Activated CD4-positive, alpha-beta T cell treated with anti-CD3 and anti-CD28 coated beads, Interleukin-2, amount 10 ng/mL, durations not matched to agents 24 days and 14 days (primary cell): ENCODE data around the gene BMP8B. TPM values are rescaled to one million over a fixed set of nuclear protein-coding genes. Genes with fewer than 3 reads are reported as not detected.
A peak's percentile ranks its signal among the peaks of the same experiment; 100 is the strongest.
"Not testable (repeated sequence)": the region's sequence is repeated elsewhere in the genome, so short reads cannot be mapped to it uniquely, and the experiment has no call there.

Source experiments
- DNase-seq: peaks from one replicate; pipeline ENCODE4 v3.0.0; 2022
- H3K27ac Mint-ChIP-seq: one replicate; pipeline ENCODE4 v1.8.0; 2022; ENCODE audit warnings: mild to moderate bottlenecking, mixed read lengths
- H3K27me3 Mint-ChIP-seq: one replicate; pipeline ENCODE4 v1.8.0; 2022; ENCODE audit warnings: mixed read lengths
- H3K36me3 Mint-ChIP-seq: one replicate; pipeline ENCODE4 v1.8.0; 2022; ENCODE audit warnings: low read depth, mild to moderate bottlenecking, mixed read lengths
- H3K4me1 Mint-ChIP-seq: one replicate; pipeline ENCODE4 v1.8.0; 2021; ENCODE audit warnings: mixed read lengths
- H3K4me3 Mint-ChIP-seq: one replicate; pipeline ENCODE4 v1.8.0; 2022; ENCODE audit warnings: mild to moderate bottlenecking, moderate library complexity, mixed read lengths
- H3K9me3 Mint-ChIP-seq: one replicate; pipeline ENCODE4 v1.8.0; 2021; ENCODE audit warnings: mixed read lengths
- intact Hi-C: fragments of 100-400 bp; cut with micrococcal nuclease; formaldehyde crosslinking; loops from one replicate; pipeline ENCODE4 v1.15.1; 2023
- total RNA-seq: library from RNA; stranded (reverse); gene quantifications from 2 replicates; pipeline ENCODE4 v1.2.3, GENCODE V29; 2022

The BMP8B gene
- total RNA-seq, 1 donor from 2014 or later, result 0.37 TPM

DNA sequence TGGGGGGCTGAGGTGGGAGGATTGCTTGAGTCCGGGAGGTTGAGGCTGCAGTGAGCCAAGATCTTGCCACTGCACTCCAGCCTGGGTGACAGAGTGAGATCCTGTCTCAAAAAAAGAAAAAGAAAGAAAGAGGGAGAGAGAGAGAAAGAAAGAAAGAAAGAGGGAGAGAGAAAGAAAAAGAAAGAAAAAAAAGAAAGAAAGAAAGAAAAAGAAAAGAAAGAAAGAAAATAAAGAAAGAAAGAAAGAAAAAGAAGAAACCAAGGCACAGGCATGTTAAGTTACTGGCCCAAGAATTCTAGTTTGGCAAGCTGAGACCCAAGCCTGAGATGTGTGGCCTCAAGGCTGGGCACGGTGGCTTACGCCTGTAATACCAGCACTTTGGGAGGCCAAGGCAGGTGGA, 34.8 kb upstream of the BMP8B start:
- H3K4me3 Mint-ChIP-seq, H3K27ac Mint-ChIP-seq, H3K4me1 Mint-ChIP-seq, DNase-seq, H3K9me3 Mint-ChIP-seq, intact Hi-C loops, H3K36me3 Mint-ChIP-seq: not testable (repeated sequence)
- peaks cover 10% of the 10 kb centered on the region for H3K27me3 Mint-ChIP-seq

DNA sequence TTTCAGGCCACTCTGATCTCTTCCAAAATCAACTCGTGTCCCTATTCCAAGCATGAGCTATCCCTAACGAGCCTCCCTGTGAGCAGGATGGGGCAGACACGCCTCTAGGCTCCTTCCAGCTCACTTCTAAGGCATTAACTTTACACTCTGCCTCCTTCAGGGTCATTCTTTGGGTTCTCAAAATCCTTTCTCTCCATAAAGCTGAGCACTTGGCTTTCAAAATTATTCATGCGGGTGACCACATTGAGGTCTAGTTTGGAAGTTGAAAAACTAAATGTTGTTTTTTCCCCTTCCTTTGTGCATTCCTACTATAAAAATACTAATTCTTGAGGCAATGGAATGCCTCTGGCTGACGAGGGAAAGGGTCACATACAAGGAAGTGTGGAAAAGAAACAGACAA, 33.5 kb upstream of the BMP8B start:
- intact Hi-C loops, result no loop called here
- H3K36me3 Mint-ChIP-seq, result no peaks in the 10 kb centered on the region
- H3K4me3 Mint-ChIP-seq, result no peak overlapping the region
- H3K27ac Mint-ChIP-seq, result no peak overlapping the region
- H3K27me3 Mint-ChIP-seq, result peaks cover 9% of the 10 kb centered on the region
- DNase-seq, result no peak
- no peaks in the 10 kb centered on the region for H3K9me3 Mint-ChIP-seq
- H3K4me1 Mint-ChIP-seq, result peaks cover 5% of the 10 kb centered on the region

DNA sequence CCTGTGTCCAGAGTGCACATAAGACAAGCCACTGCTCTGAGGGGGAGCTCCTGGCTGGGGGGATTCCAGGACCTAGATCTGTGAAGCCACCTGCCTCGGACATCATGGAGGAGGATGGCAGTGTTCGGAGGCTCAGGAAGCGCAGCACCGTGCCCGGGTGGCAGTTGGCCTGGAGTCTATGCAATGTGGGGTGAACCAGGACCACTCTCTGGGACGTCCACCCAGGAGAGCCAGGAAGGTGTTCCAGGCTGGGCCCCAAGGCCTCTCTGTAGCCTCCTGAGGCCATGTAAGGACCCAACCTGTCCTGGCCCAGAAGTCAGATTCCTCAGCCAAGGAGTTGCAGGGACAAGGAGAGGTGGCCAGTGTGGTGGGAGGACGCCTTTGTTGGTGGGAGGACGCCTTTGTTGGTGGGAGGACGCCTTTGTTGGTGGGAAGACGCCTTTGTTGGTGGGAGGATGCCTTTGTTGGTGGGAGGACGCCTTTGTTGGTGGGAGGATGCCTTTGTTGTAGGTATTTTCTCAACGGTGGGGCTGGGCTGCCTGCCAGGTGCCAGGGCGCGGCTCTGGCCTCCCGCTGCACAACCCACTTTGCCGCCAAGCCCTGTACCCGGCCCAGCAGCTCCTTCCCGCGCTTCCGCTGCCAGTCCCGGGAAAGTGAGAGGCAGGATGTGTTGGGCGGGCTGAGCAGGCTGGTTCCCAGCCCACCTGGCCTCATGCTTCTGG, 30.6 kb upstream of the BMP8B start:
- DNase-seq, result no peak
- H3K4me1 Mint-ChIP-seq, result peaks cover 13% of the 10 kb centered on the region
- H3K4me3 Mint-ChIP-seq, result no peak overlapping the region
- no peak overlapping the region for H3K27ac Mint-ChIP-seq
- no peaks in the 10 kb centered on the region for H3K9me3 Mint-ChIP-seq
- H3K27me3 Mint-ChIP-seq, result peaks cover 16% of the 10 kb centered on the region
- no peaks in the 10 kb centered on the region for H3K36me3 Mint-ChIP-seq
- intact Hi-C loops, result loop anchor here (5.0 kb wide), 1 partner anchor 98 kb away; no protein-coding TSS in a partner anchor

DNA sequence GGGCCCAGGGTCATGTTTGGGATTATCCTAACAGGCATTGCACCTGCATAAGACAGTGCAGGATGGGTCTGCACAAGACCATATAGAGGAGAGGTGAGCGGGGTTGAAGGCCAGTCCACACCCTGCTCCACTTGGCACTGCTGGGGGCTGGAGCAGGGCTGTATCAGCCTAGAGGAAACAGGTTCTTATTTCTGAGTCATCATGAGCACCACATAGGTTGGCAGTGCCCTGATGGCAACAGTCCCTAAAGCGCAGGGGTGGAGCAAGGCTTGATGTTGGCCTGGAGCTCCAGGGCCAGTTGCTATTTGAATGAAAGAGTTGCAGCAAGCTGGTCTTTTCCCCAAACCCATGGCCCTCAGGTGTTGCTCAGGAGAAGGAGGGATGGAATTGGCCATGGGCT, 29.8 kb upstream of the BMP8B start:
- H3K4me1 Mint-ChIP-seq, result peaks cover 13% of the 10 kb centered on the region
- intact Hi-C loops, result loop anchor here (5.0 kb wide), 1 partner anchor 99 kb away; no protein-coding TSS in a partner anchor

DNA sequence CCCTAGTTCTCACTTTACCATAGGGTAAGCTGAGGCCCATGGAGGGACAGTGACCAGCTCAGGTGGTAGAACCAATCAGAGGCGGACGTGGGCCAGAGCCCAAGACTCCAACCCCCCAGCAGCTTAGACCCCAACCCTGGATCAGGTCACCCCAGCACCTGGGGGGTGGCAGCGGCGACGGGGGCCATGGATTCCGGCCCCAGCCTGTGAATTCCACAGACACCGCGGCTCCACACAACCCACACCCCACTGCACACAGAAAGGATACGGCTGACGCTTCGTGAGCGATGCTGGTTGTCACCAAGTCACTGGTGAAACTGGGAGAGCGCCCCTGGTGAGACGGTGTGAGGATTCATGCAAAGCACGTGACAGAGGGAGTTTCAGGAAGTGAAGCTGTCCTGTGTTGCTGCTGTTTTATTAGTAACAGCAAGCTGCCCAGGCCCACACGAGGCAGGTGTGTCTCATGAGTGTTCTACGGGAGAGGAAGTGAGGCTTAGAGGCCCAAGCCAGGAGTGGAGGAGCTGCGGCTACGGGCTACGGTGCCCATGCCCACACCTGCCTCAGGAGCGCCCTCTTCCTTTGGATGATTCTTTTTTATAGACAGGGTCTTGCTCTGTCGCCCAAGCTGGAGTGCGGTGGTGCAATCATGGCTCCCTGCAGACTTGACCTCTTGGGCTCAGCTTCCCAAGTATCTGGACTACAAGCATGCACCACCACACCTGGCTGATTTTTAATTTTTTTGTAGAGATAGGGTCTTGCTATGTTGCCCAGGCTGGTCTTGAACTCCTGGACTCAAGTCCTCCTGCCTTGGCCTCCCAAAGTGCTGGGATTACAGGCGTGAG, 28.6 kb upstream of the BMP8B start:
- Mint-ChIP-seq H3K27me3 (peaks cover 14% of the 10 kb centered on the region), H3K4me1 (peaks cover 13% of the 10 kb centered on the region), H3K27ac (peak overlapping the region; percentile 52), H3K4me3 (peak overlapping the region; percentile 51)
- intact Hi-C loops, result loop anchor here (1.0 to 5.0 kb wide), 3 partner anchors 85 to 155 kb away; no protein-coding TSS in a partner anchor
- DNase-seq, result peak; percentile 82
- H3K9me3 Mint-ChIP-seq, H3K36me3 Mint-ChIP-seq: not testable (repeated sequence)

More for the DNA sequence above, 29.8 kb upstream of the BMP8B start:
- DNase-seq, result no peak
- no peaks in the 10 kb centered on the region for H3K36me3 Mint-ChIP-seq
- peaks cover 16% of the 10 kb centered on the region for H3K27me3 Mint-ChIP-seq
- no peak overlapping the region for H3K27ac Mint-ChIP-seq
- no peaks in the 10 kb centered on the region for H3K9me3 Mint-ChIP-seq
- no peak overlapping the region for H3K4me3 Mint-ChIP-seq

DNA sequence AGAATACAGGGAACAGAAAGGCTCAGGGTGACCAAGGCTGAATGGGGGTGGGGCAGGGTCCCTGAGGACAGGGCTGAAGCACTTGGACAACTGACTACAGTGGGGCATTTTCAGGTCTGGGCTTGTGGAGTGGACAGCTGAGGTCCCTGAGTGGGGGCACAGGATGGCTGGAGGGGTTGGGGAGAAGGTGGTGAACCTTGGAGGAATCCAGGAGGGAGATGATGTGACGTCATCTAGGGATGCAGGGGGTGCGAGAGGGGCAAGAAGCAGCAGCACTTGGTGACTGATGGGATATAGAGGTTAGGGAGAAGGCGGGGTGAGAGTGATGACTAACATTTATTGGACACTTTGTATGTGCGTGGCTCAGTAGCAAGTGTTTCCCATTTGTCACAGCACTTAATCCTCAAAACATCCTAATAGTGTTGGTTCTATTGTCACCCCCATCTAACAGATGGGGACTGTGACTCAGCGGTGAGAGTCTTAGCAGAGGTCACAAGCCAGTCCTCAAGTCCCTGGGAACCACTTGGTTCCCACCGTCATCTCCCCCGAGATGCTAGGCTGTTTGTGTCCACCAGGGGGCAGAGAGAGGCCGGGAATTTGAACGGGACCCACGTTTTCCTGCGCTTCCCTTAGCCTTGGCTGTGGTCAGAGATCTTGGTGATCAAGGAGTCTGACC, 27.9 kb upstream of the BMP8B start:
- DNase-seq, result peak; percentile 91
- H3K9me3 Mint-ChIP-seq, result no peaks in the 10 kb centered on the region
- H3K4me3 Mint-ChIP-seq, result no peak overlapping the region
- H3K27me3 Mint-ChIP-seq, result peaks cover 10% of the 10 kb centered on the region
- H3K27ac Mint-ChIP-seq, result no peak overlapping the region
- no peaks in the 10 kb centered on the region for H3K36me3 Mint-ChIP-seq
- intact Hi-C loops, result loop anchor here (1.0 to 5.0 kb wide), 3 partner anchors 86 to 156 kb away; no protein-coding TSS in a partner anchor
- H3K4me1 Mint-ChIP-seq, result peaks cover 13% of the 10 kb centered on the region

DNA sequence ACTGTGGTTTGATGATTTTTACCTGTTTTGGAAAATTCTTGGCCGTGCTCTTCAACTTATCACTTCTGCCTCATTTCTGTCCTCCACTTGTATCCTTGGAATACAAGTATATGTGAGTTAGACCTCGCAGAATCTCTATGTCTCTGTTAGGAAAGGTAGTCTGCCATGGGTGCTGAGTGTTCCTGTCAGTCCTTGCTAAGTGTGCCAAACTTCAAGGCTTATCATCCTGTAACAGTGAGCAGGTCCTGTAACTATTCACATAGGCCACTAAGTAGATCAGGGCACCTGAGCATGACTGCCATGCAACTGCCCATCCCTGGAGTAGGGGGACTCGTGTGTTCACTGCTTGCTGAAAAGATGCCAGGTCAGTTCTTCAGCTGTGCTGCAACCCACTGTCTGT, 24.2 kb upstream of the BMP8B start:
- H3K9me3 Mint-ChIP-seq, result no peaks in the 10 kb centered on the region
- intact Hi-C loops, result no loop called here
- H3K36me3 Mint-ChIP-seq, result no peaks in the 10 kb centered on the region
- no peak for DNase-seq
- peaks cover 13% of the 10 kb centered on the region for H3K4me1 Mint-ChIP-seq
- no peak overlapping the region for H3K4me3 Mint-ChIP-seq
- peaks cover 9% of the 10 kb centered on the region for H3K27me3 Mint-ChIP-seq
- no peak overlapping the region for H3K27ac Mint-ChIP-seq

DNA sequence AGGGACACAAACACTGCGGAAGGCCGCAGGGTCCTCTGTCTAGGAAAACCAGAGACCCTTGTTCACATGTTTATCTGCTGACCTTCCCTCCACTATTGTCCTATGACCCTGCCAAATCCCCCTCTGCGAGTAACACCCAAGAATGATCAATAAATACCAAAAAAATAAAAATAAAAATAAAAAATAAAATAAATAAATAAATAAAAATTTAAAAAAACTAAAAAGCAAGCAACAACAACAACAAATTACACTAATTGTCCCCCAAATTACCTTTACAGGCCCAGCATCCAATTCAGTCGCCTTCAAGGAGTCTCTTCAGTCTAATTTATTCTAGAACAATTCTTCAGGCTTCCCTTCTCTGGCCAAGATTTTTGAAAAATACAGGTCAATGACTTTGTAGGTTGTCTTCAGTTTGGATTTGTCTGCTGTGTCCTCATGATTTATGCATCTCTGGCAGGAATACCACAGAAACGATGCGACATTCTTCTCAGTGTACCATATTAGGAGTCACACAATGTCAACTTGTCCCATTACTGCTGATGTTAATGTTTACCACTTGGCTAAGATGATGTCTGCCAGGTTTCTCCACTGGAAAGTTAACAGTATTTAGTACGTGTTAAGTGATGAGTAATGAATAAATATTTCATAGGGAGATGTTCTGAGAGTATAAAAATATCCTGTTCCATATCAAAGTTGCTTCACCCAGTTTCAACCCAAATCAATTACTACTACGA, 20.3 kb upstream of the BMP8B start:
- Mint-ChIP-seq H3K27ac (no peak overlapping the region), H3K27me3 (peaks cover 8% of the 10 kb centered on the region), H3K9me3 (no peaks in the 10 kb centered on the region), H3K4me3 (no peak overlapping the region), H3K4me1 (peaks cover 2% of the 10 kb centered on the region), H3K36me3 (no peaks in the 10 kb centered on the region)
- intact Hi-C loops, result no loop called here
- no peak for DNase-seq

DNA sequence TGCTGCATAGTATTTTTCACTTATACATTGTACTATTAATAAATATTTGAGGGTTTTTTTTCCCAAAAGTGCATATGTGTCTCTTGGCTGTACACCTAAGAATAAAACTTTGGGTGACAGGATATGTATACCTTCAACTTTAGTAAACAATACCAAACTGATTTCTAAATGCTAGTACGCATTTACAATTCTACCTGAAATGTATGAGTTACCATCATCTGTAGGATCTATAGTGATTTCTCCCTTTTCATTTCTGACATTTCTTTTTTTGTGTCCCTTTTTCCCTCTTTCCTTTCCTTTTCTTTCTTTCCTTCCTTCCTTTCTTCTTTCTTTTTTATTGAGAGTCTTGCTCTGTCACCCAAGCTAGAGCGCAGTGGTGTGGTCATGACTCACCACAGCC, 16.7 kb upstream of the BMP8B start:
- DNase-seq, result no peak
- Mint-ChIP-seq H3K4me1 (peaks cover 2% of the 10 kb centered on the region), H3K4me3 (no peak overlapping the region), H3K36me3 (no peaks in the 10 kb centered on the region), H3K27ac (no peak overlapping the region), H3K27me3 (peaks cover 8% of the 10 kb centered on the region), H3K9me3 (no peaks in the 10 kb centered on the region)
- intact Hi-C loops, result no loop called here

DNA sequence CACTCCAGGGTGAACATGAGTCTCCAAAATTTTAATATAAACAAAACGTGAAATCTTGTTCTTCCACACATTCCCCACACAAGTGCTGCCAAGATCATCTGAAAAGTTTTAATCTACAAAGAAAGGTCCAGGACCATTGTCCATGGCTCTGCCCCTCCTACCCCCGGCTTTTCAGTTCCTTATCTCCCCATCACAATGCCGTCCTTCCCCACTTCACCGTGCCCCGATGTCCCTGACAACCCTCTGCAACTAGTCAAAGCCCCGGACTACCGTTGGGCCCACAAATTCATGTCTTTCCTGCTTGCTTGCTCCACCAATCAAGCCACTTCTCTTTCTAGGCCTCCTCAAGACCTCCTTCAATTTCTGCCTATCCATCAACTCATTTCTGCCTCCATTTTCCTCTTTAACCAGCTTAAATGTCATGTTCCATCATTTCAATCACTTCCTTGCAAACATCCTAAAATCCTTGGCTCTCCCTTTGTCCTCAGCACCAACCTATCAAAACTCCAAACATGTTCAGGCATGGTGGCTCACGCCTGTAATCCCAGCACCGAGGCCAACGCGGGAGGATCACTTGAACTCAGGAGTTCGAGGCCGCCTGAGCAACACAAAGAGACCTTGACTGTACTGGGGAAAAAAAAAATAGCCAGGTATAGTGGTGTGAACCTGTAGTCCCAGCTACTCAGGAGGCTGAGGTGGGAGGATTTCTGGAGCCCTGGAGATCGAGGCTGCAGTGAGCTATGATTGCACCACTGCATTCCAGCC, 14.0 kb upstream of the BMP8B start:
- H3K9me3 Mint-ChIP-seq, result no peaks in the 10 kb centered on the region
- H3K27me3 Mint-ChIP-seq, result peaks cover 11% of the 10 kb centered on the region
- intact Hi-C loops, result no loop called here
- peaks cover 11% of the 10 kb centered on the region for H3K4me1 Mint-ChIP-seq
- no peak for DNase-seq
- H3K27ac Mint-ChIP-seq, result no peak overlapping the region
- no peak overlapping the region for H3K4me3 Mint-ChIP-seq
- no peaks in the 10 kb centered on the region for H3K36me3 Mint-ChIP-seq

DNA sequence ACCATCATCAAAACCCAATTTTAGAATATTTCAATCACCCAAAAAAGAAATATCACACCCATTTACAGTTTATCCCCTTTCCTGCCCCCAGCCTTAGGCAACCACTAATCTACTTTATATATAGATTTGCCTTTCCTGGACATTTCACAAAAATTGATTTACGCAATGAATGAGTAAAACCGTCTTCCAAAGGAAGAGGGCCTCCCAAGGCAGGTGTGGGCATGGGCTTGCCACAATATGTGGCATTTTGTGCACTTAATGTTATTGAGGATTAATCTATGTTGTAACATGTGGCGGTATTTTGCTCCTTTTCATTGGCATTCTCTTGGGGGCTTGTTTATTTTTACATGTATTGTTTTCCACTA, 11.8 kb upstream of the BMP8B start:
- peaks cover 11% of the 10 kb centered on the region for H3K4me1 Mint-ChIP-seq
- intact Hi-C loops, result no loop called here
- DNase-seq, result no peak

DNA sequence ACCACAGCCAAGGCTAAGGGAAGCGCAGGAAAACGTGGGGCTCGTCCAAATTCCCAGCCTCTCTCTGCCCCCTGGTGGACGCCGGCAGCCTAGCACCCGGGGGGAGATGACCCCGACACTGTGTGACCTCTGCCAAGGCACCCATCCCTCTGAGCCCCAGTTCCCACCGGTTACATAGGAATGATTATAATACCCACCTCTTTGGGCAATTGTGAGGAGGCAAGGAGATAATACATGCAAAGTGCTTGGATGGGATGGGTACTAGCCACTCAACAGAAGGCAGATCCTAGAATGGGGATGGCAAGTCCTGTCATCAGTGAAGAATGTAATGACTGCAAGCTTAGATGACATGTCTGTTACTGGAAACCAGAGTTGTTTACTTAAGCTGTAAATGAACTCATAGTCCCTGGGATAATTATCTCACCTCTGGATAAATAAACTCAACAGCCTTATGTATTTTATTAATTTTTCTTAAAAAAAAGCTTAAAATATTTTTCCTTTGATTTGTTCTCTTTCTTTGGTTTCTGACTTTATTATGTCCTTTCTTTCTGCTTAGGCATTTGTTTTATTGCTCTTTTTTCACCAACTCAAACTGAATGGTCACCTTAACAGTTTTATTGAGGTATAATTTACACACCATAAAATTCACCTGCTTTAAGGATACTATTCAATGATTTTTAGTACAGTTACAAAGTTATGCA, 11.3 kb upstream of the BMP8B start:
- H3K4me3 Mint-ChIP-seq, result peak overlapping the region; percentile 67
- peak; percentile 89 for DNase-seq
- intact Hi-C loops, result loop anchor here (5.0 to 10.0 kb wide), 3 partner anchors 65 to 195 kb away; partner anchors contain the start of genes HPCAL4 and PPIE
- peak overlapping the region; percentile 76 for H3K27ac Mint-ChIP-seq
- peaks cover 11% of the 10 kb centered on the region for H3K4me1 Mint-ChIP-seq
- H3K27me3 Mint-ChIP-seq, result peaks cover 10% of the 10 kb centered on the region
- H3K9me3 Mint-ChIP-seq, result no peaks in the 10 kb centered on the region
- no peaks in the 10 kb centered on the region for H3K36me3 Mint-ChIP-seq

More for the DNA sequence above, 11.8 kb upstream of the BMP8B start:
- H3K9me3 Mint-ChIP-seq, result no peaks in the 10 kb centered on the region
- H3K27me3 Mint-ChIP-seq, result peaks cover 12% of the 10 kb centered on the region
- no peak overlapping the region for H3K27ac Mint-ChIP-seq
- H3K4me3 Mint-ChIP-seq, result no peak overlapping the region
- no peaks in the 10 kb centered on the region for H3K36me3 Mint-ChIP-seq
